Kidney (tissue), 14 donors: ENCODE data around the gene PODNL1. TPM values are rescaled to one million over a fixed set of nuclear protein-coding genes. Genes with fewer than 3 reads are reported as not detected.

Source experiments
- DNase-seq, 5 donors: peaks; one replicate each; pipeline ENCODE4 v3.0.0-alpha.2; 2013 to 2020
- FAIRE-seq: peaks from 2 replicates; lab custom pipeline; 2012; peaks lifted over from hg19 to GRCh38; lab: Jason Lieb, UNC
- H3K27ac ChIP-seq, 2 donors: one replicate each; pipeline ENCODE4 v1.7.0; 2013; ENCODE audit warnings: low read depth in 2 of 2, low read length in 2 of 2, inconsistent platforms in 1 of 2
- H3K27me3 ChIP-seq: one replicate; pipeline ENCODE4 v1.7.1; 2013; ENCODE audit warnings: low read length, inconsistent platforms; ENCODE audit not compliant: control insufficient read depth, insufficient read depth
- H3K36me3 ChIP-seq, 3 donors: one replicate each; pipeline versions ENCODE4 v1.7.0 to v1.7.1; 2013; ENCODE audit warnings: low read length in 3 of 3, control low read depth in 1 of 3, inconsistent platforms in 1 of 3; ENCODE audit not compliant: insufficient read depth in 3 of 3, control insufficient read depth in 2 of 3
- H3K4me1 ChIP-seq, 3 donors: one replicate each; pipeline versions ENCODE4 v1.7.0 to v1.7.1; 2013; ENCODE audit warnings: low read length in 3 of 3, inconsistent platforms in 1 of 3, low read depth in 1 of 3; ENCODE audit not compliant: control insufficient read depth in 2 of 3, insufficient read depth in 2 of 3
- H3K4me3 ChIP-seq, 3 donors: one replicate each; pipeline versions ENCODE4 v1.7.0 to v1.8.1; 2013; ENCODE audit warnings: low read length in 3 of 3, control low read depth in 1 of 3, inconsistent platforms in 1 of 3
- H3K9ac ChIP-seq, 3 donors: one replicate each; pipeline versions ENCODE4 v1.7.0 to v1.7.1; 2013; ENCODE audit warnings: low read length in 3 of 3, control low read depth in 1 of 3, inconsistent platforms in 1 of 3
- H3K9me3 ChIP-seq, 3 donors: one replicate each; pipeline versions ENCODE4 v1.7.0 to v1.7.1; 2013; ENCODE audit warnings: low read length in 3 of 3, control low read depth in 1 of 3, inconsistent platforms in 1 of 3; ENCODE audit not compliant: control insufficient read depth in 2 of 3, insufficient read depth in 1 of 3
- intact Hi-C: fragments of 100-400 bp; cut with DNase I; formaldehyde crosslinking; loops from one replicate; pipeline ENCODE4 v1.11.1; 2022
- polyA plus RNA-seq: library from polyadenylated mRNA; stranded (reverse); fragments of 350-450 nt; fragmentation: Illumina TruSeq; extraction: RNeasy Lipid Tissue Mini Kit (QIAGEN cat#74804); gene quantifications from one replicate; pipeline ENCODE4 v1.2.3, GENCODE V29; 2014; ENCODE audit warnings: low read depth, low replicate concordance; ENCODE audit not compliant: insufficient read depth
- total RNA-seq: library from RNA; stranded (reverse); fragmentation: NEBNext Ultra II Directional; extraction: Animal tissue kit (Norgen Biotek cat#: 25700); gene quantifications from one replicate; pipeline ENCODE4 v1.2.1, GENCODE V29; 2021
- TF ChIP-seq, protein P1 (sequence below): IDR thresholded peaks from 3 replicates; pipeline ENCODE4 v1.5.1; 2012; ENCODE audit warnings: mild to moderate bottlenecking, moderate library complexity, borderline replicate concordance; ENCODE audit not compliant: insufficient read depth; ENCODE audit errors: extremely low read depth
- donor health status: control.
- donor health status: control.
- donor health status: control.
- donor health status: control.
- donor health status: control.
- donor health status: DM: yes; HTN: yes; CAD: no.
- donor health status: Normal renal cell carcinoma (clear cell type).

The PODNL1 gene
- total and polyA plus RNA-seq, 2 donors from 2014 or later, result 3.0 TPM; not detected in 1

DNA sequence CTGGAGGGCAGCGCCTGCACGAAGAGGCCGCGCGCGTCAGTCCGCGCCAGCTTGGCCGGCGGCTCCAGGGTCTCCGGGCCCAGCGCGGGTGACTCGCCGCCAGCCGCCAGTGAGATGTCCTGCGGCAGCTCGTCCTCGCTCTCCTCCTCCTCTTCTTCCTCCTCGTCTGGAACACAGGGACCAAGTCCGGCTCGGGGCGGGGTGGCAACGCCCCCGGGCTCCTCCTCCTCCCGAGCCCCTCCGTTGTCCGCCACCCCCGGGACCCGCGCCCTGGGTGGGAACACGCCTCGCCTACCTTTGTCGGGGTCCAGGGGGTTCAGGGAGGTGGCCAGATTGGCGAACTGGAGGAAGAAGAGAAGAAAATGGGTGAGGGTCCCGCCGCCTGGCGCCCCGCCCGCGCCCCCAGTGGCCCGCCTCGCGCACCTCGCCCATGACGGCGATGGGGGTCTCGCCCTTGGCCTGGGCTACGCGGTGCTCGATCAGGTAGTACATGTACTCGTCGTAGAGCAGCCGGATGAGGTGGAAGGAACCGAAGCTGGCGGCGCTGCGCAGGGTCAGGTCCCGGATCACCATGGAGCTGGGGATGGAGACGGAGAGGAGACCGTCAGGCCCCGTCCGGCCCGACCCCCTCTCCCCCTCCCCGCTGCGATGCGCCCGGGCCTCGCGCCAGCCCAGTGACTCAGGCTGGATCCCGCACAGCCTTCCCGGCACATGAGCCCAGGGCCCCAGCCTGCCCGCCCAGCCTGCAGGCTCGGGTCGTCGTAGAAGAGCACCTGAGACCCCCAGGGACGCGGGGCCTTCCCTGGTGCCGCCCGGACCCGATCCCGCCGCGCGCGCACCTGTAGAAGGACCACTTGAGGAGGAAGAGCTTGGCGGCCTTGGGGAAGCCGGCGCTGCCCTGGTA lies 24.7 kb upstream of the PODNL1 start:
- H3K9ac ChIP-seq, result no peak overlapping the region
- no peak for FAIRE-seq
- H3K36me3 ChIP-seq, result peaks cover 2 to 21% (median 7%) of the 10 kb centered on the region in 3 donors
- H3K4me1 ChIP-seq, result no peaks in the 10 kb centered on the region
- no peaks in the 10 kb centered on the region for H3K9me3 ChIP-seq
- H3K27ac ChIP-seq, result no peak overlapping the region
- TF ChIP-seq, protein P1, sequence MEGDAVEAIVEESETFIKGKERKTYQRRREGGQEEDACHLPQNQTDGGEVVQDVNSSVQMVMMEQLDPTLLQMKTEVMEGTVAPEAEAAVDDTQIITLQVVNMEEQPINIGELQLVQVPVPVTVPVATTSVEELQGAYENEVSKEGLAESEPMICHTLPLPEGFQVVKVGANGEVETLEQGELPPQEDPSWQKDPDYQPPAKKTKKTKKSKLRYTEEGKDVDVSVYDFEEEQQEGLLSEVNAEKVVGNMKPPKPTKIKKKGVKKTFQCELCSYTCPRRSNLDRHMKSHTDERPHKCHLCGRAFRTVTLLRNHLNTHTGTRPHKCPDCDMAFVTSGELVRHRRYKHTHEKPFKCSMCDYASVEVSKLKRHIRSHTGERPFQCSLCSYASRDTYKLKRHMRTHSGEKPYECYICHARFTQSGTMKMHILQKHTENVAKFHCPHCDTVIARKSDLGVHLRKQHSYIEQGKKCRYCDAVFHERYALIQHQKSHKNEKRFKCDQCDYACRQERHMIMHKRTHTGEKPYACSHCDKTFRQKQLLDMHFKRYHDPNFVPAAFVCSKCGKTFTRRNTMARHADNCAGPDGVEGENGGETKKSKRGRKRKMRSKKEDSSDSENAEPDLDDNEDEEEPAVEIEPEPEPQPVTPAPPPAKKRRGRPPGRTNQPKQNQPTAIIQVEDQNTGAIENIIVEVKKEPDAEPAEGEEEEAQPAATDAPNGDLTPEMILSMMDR, result no peak
- H3K4me3 ChIP-seq, result no peak overlapping the region
- no peaks in the 10 kb centered on the region for H3K27me3 ChIP-seq
- intact Hi-C loops, result no loop called here
- peak in 3 of 5 donors; percentile 26 to 78 (median 61) for DNase-seq

DNA sequence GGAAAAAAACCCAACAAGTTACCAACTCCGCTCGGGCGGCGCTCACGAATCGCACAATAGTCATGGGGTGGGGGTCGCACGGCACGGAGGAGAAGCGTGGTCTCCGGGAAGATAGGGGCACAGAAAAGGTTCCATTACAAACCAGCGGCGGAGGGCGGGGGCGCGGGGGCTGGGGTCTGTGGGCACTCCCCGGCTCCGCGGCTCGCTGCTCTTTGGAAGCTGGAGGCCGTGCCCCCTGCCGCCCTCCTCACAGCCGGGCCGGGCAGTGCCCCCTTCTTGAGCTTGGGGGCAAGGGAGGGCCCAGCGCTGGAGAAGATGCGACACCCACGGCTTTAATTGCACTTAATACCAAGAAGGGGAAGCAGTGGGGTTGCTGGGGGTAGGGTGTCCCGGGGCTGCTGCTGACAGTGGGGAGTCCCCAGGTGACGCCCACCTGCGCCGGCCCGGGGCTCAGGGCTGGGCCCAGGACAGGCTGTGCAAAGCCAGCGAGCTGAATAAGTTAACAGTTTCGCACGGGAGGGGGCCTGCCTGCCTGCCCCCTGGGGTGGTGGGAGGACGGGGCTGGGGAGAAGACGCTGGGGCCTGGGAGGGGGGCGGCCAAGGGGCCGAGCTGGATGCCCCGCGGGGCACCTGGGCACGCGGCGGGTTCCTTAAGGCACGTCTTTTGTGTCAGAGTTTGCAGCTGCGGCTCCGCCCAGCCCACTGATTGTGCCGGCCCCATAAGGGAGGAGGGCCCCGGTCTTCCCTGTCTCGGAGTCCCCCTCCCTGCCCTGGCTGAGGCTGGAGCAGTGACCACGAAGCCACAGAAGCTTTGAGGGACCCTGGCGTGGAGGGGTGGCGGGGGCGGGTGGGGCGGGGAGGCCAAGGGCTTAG lies 23.8 kb upstream of the PODNL1 start:
- Histone ChIP-seq H3K9ac (no peak overlapping the region), H3K4me3 (no peak overlapping the region), H3K36me3 (peaks cover 2 to 18% (median 8%) of the 10 kb centered on the region in 3 donors), H3K4me1 (no peaks in the 10 kb centered on the region), H3K9me3 (no peaks in the 10 kb centered on the region), H3K27me3 (no peaks in the 10 kb centered on the region), H3K27ac (no peak overlapping the region)
- TF ChIP-seq, protein P1, result no peak
- DNase-seq (peak in 4 of 5 donors; percentile 47 to 78 (median 66)), FAIRE-seq (no peak)
- intact Hi-C loops, result no loop called here

DNA sequence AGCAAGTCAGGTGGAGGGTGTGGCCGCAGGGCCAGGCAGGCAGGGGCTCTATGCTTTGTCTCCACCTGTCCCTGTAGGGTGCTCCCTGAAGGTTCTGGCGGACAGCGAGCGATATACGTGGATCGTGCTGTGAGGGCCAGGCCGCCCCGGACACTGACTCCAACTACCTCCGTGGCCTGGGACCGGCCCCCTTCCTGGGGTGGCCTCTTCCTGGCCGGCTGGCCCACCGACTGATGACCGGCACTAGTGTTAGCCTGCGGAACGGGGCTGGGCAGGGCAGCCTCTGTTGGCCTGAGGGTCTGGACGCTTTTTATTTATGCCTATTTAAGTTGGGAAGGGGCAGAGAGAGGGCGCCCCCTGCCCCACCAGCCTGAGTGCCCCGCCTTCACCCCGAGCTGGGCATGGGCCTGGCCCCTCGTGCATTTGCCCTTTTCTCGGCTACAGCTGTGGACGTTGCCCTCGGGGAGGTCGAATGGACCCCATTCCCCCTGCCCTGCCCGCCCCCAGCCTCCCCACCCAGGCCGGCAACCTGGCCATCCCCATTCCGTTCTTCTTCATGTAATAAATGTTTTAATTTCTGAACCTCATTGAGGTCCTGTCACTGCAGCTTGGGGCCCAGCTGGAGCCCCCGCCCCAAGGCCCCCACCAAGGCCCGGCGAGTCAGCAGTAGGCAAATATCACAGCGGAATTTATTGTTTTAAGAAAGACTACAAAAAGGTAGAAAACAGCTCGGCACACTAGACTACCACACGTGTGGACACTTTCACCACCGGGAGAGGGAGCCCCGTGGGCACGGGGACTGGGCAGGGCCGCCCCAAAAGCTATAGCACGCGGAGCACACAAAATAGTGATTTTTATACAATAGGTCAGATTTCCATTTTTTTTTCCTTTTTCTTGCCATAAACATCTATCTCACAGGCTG lies 22.9 kb upstream of the PODNL1 start:
- no peaks in the 10 kb centered on the region for H3K9me3 ChIP-seq
- TF ChIP-seq, protein P1, result no peak
- H3K36me3 ChIP-seq, result peaks cover 2 to 23% (median 8%) of the 10 kb centered on the region in 3 donors
- intact Hi-C loops, result no loop called here
- no peak overlapping the region for H3K4me3 ChIP-seq
- H3K4me1 ChIP-seq, result no peaks in the 10 kb centered on the region
- FAIRE-seq (no peak), DNase-seq (no peak)
- H3K27me3 ChIP-seq, result no peaks in the 10 kb centered on the region
- no peak overlapping the region for H3K27ac ChIP-seq
- no peak overlapping the region for H3K9ac ChIP-seq
